HepG2 (cell line): ENCODE data around the gene CHST4. TPM values are rescaled to one million over a fixed set of nuclear protein-coding genes. Genes with fewer than 3 reads are reported as not detected.

Source experiments
- BCL6 ChIP-seq: IDR thresholded peaks from 2 replicates; pipeline ENCODE4 v1.6.1; 2016; ENCODE audit warnings: missing genetic modification reagents, missing compliant biosample characterization
- ETS1 ChIP-seq: sonication (generic); formaldehyde crosslinking; IDR thresholded peaks from 2 replicates; pipeline ENCODE4 v1.4.0; 2020; ENCODE audit warnings: missing genetic modification reagents
- FOSL2 ChIP-seq: sonication (generic); formaldehyde crosslinking; IDR thresholded peaks from 2 replicates; pipeline ENCODE4 v1.4.0; 2020; ENCODE audit warnings: missing genetic modification reagents
- HNRNPL ChIP-seq: fragments of 200-400 bp; formaldehyde crosslinking; IDR thresholded peaks from 2 replicates; pipeline ENCODE4 v1.6.1; 2017; ENCODE audit warnings: mild to moderate bottlenecking, low read depth, low read length
- KLF12 ChIP-seq: sonication (generic); formaldehyde crosslinking; IDR thresholded peaks from 2 replicates; pipeline ENCODE4 v1.4.0; 2020; ENCODE audit warnings: missing genetic modification reagents, borderline replicate concordance
- MTA1 ChIP-seq: sonication (generic); formaldehyde crosslinking; IDR thresholded peaks from 2 replicates; pipeline ENCODE4 v1.4.0; 2020; ENCODE audit warnings: missing genetic modification reagents, mild to moderate bottlenecking, borderline replicate concordance
- PAWR ChIP-seq: sonication (generic); formaldehyde crosslinking; IDR thresholded peaks from 2 replicates; pipeline ENCODE4 v1.4.0; 2020; ENCODE audit warnings: missing genetic modification reagents, mild to moderate bottlenecking, borderline replicate concordance
- PBX2 ChIP-seq: IDR thresholded peaks from 2 replicates; pipeline ENCODE4 v1.6.1; 2016; ENCODE audit warnings: control low read depth
- PHB2 ChIP-seq: fragments of 450-650 bp; IDR thresholded peaks from 2 replicates; pipeline ENCODE4 v1.6.1; 2018; ENCODE audit not compliant: partially characterized antibody
- POLR2A ChIP-seq, 2 experiments: IDR thresholded peaks; 2 replicates each; pipeline ENCODE4 v1.6.1; 2011; ENCODE audit warnings: low read depth in 2 of 2, low read length in 2 of 2, mild to moderate bottlenecking in 1 of 2, moderate library complexity in 1 of 2; ENCODE audit not compliant: insufficient read depth in 1 of 2
- RNF219 ChIP-seq: sonication (generic); formaldehyde crosslinking; IDR thresholded peaks from 2 replicates; pipeline ENCODE4 v1.5.0; 2020; ENCODE audit warnings: mild to moderate bottlenecking, missing genetic modification reagents
- SIN3A ChIP-seq: IDR thresholded peaks from 2 replicates; pipeline ENCODE4 v1.6.1; 2011; ENCODE audit warnings: low read depth, mild to moderate bottlenecking, control low read depth, low read length, borderline replicate concordance
- SYNCRIP ChIP-seq: fragments of 200-400 bp; formaldehyde crosslinking; IDR thresholded peaks from 2 replicates; pipeline ENCODE4 v1.6.1; 2018; ENCODE audit warnings: mild to moderate bottlenecking, low read depth, low read length; ENCODE audit not compliant: insufficient read depth
- ZKSCAN5 ChIP-seq: sonication (generic); formaldehyde crosslinking; IDR thresholded peaks from 2 replicates; pipeline ENCODE4 v1.5.1; 2020; ENCODE audit warnings: mild to moderate bottlenecking, missing genetic modification reagents
- ZNF333 ChIP-seq: sonication (generic); formaldehyde crosslinking; IDR thresholded peaks from 2 replicates; pipeline ENCODE4 v1.4.0; 2020; ENCODE audit warnings: mild to moderate bottlenecking, missing genetic modification reagents, borderline replicate concordance
- ZNF557 ChIP-seq: sonication (generic); formaldehyde crosslinking; IDR thresholded peaks from 2 replicates; pipeline ENCODE4 v1.4.0; 2020; ENCODE audit warnings: missing genetic modification reagents
- ZNF652 ChIP-seq: IDR thresholded peaks from 2 replicates; pipeline ENCODE4 v1.6.1; 2016; ENCODE audit warnings: low read depth, borderline replicate concordance
- ZNF75D ChIP-seq: sonication (generic); formaldehyde crosslinking; IDR thresholded peaks from 2 replicates; pipeline ENCODE4 v1.8.1; 2023; ENCODE audit warnings: missing genetic modification reagents, mild to moderate bottlenecking, borderline replicate concordance
- ZNF766 ChIP-seq: sonication (generic); formaldehyde crosslinking; IDR thresholded peaks from 2 replicates; pipeline ENCODE4 v1.5.0; 2020; ENCODE audit warnings: missing genetic modification reagents, borderline replicate concordance
- ZSCAN22 ChIP-seq: sonication (generic); formaldehyde crosslinking; IDR thresholded peaks from 2 replicates; pipeline ENCODE4 v1.4.0; 2020; ENCODE audit warnings: mild to moderate bottlenecking, missing genetic modification reagents
- polyA plus RNA-seq, 8 experiments: library from polyadenylated mRNA; depleted of rRNA in 3 of 8; stranded (reverse) in 7 of 8; unstranded in 1 of 8; fragments of >200 nt; fragmentation: Illumina TruSeq in 4 of 8; extraction: Trizol in 4 of 8; gene quantifications; 2 replicates each; pipeline versions ENCODE4 v1.2.1 to v1.2.3, GENCODE V29; 2011 to 2016; ENCODE audit warnings: low read depth in 4 of 8, missing spikeins in 1 of 8, mixed read lengths in 1 of 8; ENCODE audit not compliant: insufficient read depth in 1 of 8
- total RNA-seq, 5 experiments: library from RNA; depleted of rRNA; stranded (reverse); fragments of >200 nt; fragmentation: Illumina TruSeq; extraction: Trizol; gene quantifications; 2 replicates each; pipeline ENCODE4 v1.2.3, GENCODE V29; 2016; ENCODE audit warnings: low read depth in 1 of 5
- TF ChIP-seq, protein P1 (sequence below): sonication (generic); formaldehyde crosslinking; IDR thresholded peaks from 2 replicates; pipeline ENCODE4 v1.4.0; 2020; ENCODE audit warnings: missing genetic modification reagents
- TF ChIP-seq, protein P2 (sequence below): sonication (generic); formaldehyde crosslinking; conservative IDR thresholded peaks from 2 replicates; pipeline ENCODE4 v1.4.0; 2020; ENCODE audit warnings: missing genetic modification reagents

CHST4 gene
- total and polyA plus RNA-seq, 2 of the 13 experiments (the other 11 are each of a cell fraction or from before 2014, with no cell fraction given): not detected

GRCh38 chr16:71557954-71558582 is 31.8 kb downstream of the CHST4 start (continued):
- TF ChIP-seq, protein P1, sequence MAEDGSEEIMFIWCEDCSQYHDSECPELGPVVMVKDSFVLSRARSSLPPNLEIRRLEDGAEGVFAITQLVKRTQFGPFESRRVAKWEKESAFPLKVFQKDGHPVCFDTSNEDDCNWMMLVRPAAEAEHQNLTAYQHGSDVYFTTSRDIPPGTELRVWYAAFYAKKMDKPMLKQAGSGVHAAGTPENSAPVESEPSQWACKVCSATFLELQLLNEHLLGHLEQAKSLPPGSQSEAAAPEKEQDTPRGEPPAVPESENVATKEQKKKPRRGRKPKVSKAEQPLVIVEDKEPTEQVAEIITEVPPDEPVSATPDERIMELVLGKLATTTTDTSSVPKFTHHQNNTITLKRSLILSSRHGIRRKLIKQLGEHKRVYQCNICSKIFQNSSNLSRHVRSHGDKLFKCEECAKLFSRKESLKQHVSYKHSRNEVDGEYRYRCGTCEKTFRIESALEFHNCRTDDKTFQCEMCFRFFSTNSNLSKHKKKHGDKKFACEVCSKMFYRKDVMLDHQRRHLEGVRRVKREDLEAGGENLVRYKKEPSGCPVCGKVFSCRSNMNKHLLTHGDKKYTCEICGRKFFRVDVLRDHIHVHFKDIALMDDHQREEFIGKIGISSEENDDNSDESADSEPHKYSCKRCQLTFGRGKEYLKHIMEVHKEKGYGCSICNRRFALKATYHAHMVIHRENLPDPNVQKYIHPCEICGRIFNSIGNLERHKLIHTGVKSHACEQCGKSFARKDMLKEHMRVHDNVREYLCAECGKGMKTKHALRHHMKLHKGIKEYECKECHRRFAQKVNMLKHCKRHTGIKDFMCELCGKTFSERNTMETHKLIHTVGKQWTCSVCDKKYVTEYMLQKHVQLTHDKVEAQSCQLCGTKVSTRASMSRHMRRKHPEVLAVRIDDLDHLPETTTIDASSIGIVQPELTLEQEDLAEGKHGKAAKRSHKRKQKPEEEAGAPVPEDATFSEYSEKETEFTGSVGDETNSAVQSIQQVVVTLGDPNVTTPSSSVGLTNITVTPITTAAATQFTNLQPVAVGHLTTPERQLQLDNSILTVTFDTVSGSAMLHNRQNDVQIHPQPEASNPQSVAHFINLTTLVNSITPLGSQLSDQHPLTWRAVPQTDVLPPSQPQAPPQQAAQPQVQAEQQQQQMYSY (CRISPR knock-in tag): no peak
- TF ChIP-seq ETS1 (no peak), KLF12 (no peak), MTA1 (CRISPR knock-in tag) (no peak), HNRNPL (no peak), PBX2 (CRISPR knock-in tag) (no peak), SYNCRIP (no peak), SIN3A (no peak), PHB2 (no peak), ZNF652 (CRISPR knock-in tag) (no peak), ZSCAN22 (CRISPR knock-in tag) (no peak), ZNF75D (CRISPR knock-in tag) (no peak), ZNF766 (no peak), ZNF557 (CRISPR knock-in tag) (no peak), RNF219 (CRISPR knock-in tag) (no peak), PAWR (CRISPR knock-in tag) (no peak), ZNF333 (no peak), FOSL2 (no peak), ZKSCAN5 (no peak), BCL6 (peak; percentile 21; the same call in 1 of the 2 replicates), POLR2A (IDR thresholded peaks at IDR 0.05; ENCODE audit: insufficient read depth in 1 of 2, low read depth in 2 of 2, low read length in 2 of 2) (no peak)
- TF ChIP-seq, protein P2, sequence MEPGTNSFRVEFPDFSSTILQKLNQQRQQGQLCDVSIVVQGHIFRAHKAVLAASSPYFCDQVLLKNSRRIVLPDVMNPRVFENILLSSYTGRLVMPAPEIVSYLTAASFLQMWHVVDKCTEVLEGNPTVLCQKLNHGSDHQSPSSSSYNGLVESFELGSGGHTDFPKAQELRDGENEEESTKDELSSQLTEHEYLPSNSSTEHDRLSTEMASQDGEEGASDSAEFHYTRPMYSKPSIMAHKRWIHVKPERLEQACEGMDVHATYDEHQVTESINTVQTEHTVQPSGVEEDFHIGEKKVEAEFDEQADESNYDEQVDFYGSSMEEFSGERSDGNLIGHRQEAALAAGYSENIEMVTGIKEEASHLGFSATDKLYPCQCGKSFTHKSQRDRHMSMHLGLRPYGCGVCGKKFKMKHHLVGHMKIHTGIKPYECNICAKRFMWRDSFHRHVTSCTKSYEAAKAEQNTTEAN (CRISPR knock-in tag): peak; percentile 47; the same call in 1 of the 2 replicates
